ENCODE measurements around the gene HSD17B4.

- no peak for TF ChIP-seq CTCF (IDR thresholded peaks at IDR 0.05)
- TF ChIP-seq POLR2A (IDR thresholded peaks at IDR 0.05): no peak
Observed at GRCh38 chr5:119449882-119450281, 2.4 kb upstream of the HSD17B4 start.

All from adrenal gland (tissue), 5 donors.